GM19193 (cell line): Measurements from ENCODE around the gene RSKR.

Source experiments
- POLR2A ChIP-seq: IDR thresholded peaks from 4 replicates; pipeline ENCODE4 v1.6.1; 2011; ENCODE audit not compliant: insufficient read depth, insufficient read length; ENCODE audit errors: extremely low read depth

RSKR gene

DNA sequence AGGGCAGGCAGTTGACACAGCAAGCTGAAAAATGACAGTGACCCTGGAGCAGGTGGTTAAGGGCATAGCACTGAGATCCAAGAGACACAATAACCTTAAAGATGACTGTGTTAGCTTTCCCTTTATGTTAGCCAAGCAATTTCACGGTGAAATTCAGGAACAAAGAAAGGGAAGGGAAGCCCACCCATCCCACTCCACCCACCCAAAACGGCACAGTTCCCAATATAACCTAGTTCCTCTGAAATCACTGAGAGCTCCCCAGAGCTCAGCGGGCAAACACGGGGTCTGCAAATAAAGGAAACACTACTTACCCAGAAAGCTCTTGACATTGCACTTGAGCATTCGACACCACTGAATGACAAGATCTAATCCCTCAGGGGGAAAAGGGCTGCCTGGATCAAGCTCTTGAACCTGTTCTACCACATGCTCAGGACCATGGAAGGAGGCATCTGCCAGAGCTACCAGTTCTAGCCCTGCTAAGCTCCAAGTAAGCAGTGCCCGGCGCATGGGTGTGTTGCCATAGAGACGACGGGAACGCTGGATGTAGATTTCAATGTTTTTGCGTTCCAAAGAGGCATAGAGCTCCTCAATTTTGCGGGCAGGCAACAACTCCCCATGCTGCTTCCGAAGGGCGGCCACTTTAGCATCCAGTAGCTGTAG, 20.4 kb upstream of the RSKR start:
- TF ChIP-seq POLR2A, result no peak

DNA sequence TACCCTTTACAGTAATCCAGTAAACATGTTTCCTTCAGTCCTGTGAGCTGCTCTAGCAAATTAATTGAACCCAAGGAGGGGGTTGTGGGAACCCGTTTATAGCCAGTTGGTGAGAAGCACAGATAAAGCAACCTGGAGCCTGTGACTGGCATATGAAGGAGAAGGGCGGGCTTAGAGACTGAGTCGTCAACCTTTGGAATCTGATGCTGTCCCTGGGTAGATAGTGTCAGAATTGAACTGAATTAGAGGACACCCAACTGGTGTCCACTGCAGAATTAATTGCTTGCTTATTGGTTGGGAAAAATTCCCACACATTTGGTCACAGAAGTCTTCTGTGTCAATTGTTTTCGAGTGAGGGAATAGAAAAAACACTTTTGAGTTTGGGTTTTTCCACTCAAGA, 12.8 kb upstream of the RSKR start:
- TF ChIP-seq POLR2A, result no peak

- no peak for TF ChIP-seq POLR2A
Observed at GRCh38 chr17:28624148-28624547, 10.2 kb upstream of the RSKR start.

DNA sequence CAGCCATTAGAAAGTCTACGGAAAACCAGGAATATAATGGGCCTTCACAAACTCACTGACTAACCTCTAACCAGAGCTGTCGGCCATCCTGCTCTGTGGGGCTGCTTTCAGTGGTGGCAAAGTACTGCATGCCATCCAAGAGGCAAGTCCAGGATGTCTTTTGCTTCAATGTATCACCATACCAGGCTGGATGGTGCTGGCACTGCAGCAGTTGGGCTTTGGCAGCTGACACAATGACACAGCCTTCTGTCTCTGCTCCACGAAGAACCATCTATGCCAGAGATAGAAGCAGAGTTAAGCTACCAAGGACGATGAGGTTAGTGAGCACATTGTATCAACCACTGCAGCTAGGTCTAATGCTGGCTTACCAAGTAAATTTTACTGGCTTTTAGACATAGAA, 9.7 kb upstream of the RSKR start:
- TF ChIP-seq POLR2A, result no peak

GRCh38 chr17:28622186-28622585, 8.2 kb upstream of the RSKR start:
- no peak for TF ChIP-seq POLR2A

DNA sequence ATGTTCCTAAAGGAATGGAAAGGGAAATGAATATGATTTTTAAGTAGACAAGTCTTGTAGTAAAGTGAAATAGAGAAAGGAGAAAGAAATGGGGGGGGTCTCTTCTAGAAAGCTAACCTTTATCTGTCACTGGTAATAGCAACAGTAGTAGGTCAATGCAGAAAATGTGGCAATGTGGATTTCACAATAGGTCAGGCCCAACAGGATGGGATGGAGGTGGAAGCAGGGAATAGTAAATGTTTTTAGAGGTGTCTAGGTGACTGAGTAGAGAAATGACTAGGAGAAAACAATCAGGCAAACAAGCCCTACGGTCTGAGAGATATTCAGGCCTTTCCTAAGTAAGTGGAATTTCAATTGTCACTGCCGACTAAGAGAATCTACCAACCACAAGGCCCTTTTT, 6.0 kb upstream of the RSKR start:
- TF ChIP-seq POLR2A, result no peak

GRCh38 chr17:28618464-28618863, 4.5 kb upstream of the RSKR start:
- no peak for TF ChIP-seq POLR2A

DNA sequence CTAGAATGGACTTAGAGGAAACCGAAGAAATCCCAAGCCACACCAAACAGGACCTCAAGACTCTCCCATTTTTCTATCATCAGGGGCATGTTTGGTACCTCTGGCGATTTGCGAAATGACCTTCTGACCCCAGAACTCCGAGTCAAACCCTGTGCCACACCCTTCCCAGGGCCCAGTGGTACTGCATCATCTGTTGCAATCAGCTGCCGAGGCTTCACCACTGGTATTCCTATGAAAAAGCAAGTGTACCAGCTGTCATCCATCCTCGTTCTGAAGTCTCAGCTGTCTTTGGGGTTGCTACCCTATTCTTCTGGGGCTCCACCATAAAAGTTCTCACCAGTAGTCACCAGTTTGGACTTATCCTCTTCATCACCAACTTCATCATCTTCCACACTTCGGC, 2.3 kb upstream of the RSKR start:
- TF ChIP-seq POLR2A, result no peak

GRCh38 chr17:28615260-28615940, 1.4 kb upstream of the RSKR start:
- TF ChIP-seq POLR2A, result no peak

DNA sequence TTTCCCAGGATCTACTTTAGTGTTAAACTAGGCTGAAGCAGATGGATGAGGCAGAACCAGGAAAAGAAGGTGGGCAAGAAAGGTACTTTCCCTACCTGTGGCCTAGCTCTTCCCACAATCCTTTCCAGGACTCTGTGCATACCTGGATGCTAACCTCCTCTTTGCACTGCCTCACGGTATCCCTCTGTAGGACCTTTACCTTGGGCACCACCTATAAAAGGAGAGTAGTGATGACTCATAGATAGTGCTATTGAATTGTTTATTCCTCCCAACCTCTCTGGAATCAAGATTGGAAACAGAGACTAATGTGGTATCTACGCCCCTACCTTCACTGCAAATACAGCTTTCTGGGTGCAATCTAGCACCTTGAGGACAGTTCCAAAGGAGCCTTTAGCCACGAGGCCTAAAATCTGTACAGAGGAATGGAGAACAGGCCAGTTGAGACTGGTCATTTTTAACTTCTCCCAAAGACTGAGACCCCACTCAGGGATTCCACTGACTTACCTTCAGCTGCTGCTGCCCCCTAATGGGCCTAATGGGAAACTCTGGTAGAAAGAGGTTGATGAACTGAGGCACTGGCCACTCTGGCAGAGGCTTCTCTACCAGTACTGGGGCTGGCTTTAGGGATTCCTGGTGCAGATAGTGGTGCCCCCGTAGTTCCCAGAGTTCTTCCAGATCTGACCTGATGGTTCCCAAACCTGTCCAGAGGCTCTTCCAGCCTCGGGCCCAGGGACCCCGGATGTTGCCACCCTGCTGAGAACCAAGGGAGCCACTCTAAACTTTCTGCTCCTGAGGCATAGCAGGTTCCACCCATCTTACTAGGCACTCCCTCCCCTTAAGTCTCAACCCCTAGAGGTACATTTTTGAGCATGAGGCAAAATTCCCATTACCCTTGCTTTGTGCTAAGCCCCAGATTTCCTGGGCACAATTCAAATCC, 781 bp downstream of the RSKR start:
- TF ChIP-seq POLR2A, result no peak

DNA sequence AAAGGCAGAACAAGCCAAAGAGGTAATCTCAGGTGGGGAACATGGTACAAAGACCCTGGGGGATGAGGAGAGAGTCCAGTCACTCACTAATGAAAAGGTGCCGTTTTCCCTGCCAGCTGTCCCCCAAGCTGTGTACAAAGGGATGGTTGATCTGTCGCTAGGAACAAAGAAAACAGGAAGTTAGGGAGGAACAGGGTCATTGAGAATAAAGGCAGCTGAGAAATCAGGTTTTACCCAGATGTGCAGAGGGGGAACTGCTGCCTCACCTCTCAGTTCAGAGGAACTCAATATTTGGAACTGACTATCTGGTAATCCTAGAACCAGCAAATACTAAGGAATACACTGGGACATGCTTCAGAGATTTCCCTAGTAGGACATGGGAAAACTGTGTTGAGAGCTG, 1.5 kb downstream of the RSKR start:
- no peak for TF ChIP-seq POLR2A

DNA sequence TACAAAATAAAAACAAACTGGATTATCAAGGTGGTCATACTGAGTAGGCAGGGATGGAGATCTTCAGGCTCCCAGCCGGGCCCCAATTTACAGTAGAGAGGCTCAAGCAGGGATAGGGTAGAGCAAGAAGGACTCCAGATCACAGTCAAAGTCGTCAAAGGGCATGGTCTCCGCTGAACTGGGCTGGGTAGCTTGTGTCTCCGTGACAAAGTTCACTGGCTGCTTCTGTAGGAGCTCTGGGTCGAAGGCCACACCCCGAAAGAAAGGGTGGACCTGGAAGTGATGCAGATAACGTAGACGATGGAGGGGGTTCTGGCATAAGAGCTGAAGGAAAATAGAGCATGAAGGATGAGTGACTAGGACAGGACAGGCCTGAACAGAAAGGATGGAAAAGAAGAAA, 3.6 kb downstream of the RSKR start:
- no peak for TF ChIP-seq POLR2A

- no peak for TF ChIP-seq POLR2A
Observed at GRCh38 chr17:28599311-28600184, 14.4 kb downstream of the RSKR start.

GRCh38 chr17:28598799-28599310, 15.1 kb downstream of the RSKR start, which contains the start of gene SPAG5:
Gene SPAG5 (minus strand): TSS chr17:28599025. CDS start chr17:28598946, 79 bp downstream.
- peak; percentile 88 for TF ChIP-seq POLR2A

- TF ChIP-seq POLR2A, result no peak
Observed at GRCh38 chr17:28598389-28598788, 15.6 kb downstream of the RSKR start.
